ENCODE data around the gene SLC5A5. TPM values are rescaled to one million over a fixed set of nuclear protein-coding genes. Genes with fewer than 3 reads are reported as not detected.
"Not testable (repeated sequence)": the region's sequence is repeated elsewhere in the genome, so short reads cannot be mapped to it uniquely, and the experiment has no call there.

Gene SLC5A5
- total RNA-seq, 1 donor from 2014 or later, result not detected

GRCh38 chr19:17918151-17918550, 46.4 kb downstream of the SLC5A5 start:
- not testable (repeated sequence) for DNase-seq (ENCODE audit: low read depth)

DNA sequence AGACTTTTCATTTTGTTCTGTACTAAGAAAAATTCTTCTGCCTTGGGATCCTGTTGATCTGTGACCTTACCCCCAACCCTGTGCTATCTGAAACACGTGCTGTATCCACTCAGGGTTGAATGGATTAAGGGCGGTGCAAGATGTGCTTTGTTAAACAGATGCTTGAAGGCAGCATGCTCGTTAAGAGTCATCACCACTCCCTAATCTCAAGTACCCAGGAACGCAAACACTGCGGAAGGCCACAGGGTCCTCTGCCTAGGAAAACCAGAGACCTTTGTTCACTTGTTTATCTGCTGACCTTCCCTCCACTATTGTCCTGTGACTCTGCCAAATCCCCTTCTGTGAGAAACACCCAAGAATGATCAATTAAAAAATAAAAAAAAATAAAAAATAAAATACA, 47.4 kb downstream of the SLC5A5 start:
- DNase-seq (ENCODE audit: low read depth), result not testable (repeated sequence)

GRCh38 chr19:17920527-17920926, 48.8 kb downstream of the SLC5A5 start:
- DNase-seq (ENCODE audit: low read depth), result no peak

- DNase-seq (ENCODE audit: low read depth), result no peak
Measured at GRCh38 chr19:17922138-17922537, 50.4 kb downstream of the SLC5A5 start.

- no peak for DNase-seq (ENCODE audit: low read depth)
Measured at GRCh38 chr19:17926044-17926443, 54.3 kb downstream of the SLC5A5 start.

GRCh38 chr19:17929056-17929455, 57.3 kb downstream of the SLC5A5 start:
- DNase-seq (ENCODE audit: low read depth), result no peak

DNA sequence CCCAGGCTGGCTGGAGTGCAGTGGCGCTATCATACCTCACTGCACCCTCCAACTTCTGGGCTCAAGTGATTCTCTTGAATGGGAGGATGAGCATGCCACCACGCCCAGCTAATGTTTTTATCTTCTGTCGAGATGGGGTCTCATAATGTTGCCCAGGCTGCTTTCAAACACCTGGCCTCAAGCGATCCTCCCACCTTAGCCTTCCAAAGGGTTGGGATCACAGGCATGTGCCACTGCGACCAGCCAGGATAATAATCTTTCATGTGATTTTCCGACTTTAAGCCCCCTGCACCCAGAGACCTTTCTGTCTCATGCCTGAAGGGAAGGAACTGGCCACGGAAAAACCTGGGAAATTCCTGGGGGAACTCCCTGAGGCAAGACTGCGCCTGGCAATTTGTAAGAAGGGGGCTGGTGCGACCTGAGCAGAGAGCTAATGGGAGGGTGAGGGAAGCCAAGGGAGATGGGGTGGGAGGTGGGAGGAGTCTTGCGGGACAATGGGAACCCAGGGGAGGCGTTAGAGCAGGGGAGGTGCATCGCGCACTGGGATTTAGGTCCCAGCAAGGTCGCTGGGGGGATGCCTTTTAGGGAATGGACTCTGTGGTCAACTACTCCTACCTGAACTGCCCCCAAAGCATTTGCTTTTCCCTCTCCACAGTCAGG, 59.9 kb downstream of the SLC5A5 start:
- no peak for DNase-seq (ENCODE audit: low read depth)

GRCh38 chr19:17932485-17933338, 61.0 kb downstream of the SLC5A5 start, which contains the start of gene CCDC124:
CCDC124 (plus strand) TSS chr19:17933015; CDS start chr19:17936421, 3,406 bp downstream.
- DNase-seq (ENCODE audit: low read depth), result peak; percentile 93

GRCh38 chr19:17933414-17934129, 61.8 kb downstream of the SLC5A5 start:
- DNase-seq (ENCODE audit: low read depth), result peak; percentile 32

DNA sequence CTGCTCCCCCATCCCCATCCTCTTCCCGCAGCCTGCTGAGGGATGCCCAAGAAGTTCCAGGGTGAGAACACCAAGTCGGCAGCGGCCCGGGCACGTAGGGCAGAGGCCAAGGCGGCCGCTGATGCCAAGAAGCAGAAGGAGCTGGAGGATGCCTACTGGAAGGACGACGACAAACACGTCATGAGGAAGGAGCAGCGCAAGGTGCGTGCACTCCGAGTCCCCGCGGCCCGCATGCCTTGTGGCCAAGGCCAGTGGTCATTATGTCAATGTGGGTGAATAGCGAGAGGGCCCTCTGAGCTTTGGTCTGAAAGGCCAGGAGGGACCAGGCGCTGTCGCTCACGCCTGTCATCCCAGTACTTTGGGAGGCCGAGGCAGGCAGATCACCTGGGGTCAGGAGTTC, 64.6 kb downstream of the SLC5A5 start:
- no peak for DNase-seq (ENCODE audit: low read depth)

- DNase-seq (ENCODE audit: low read depth), result no peak
Measured at GRCh38 chr19:17937371-17937900, 65.7 kb downstream of the SLC5A5 start.

- DNase-seq (ENCODE audit: low read depth), result peak; percentile 83
Measured at GRCh38 chr19:17938092-17938845, 66.5 kb downstream of the SLC5A5 start.

DNA sequence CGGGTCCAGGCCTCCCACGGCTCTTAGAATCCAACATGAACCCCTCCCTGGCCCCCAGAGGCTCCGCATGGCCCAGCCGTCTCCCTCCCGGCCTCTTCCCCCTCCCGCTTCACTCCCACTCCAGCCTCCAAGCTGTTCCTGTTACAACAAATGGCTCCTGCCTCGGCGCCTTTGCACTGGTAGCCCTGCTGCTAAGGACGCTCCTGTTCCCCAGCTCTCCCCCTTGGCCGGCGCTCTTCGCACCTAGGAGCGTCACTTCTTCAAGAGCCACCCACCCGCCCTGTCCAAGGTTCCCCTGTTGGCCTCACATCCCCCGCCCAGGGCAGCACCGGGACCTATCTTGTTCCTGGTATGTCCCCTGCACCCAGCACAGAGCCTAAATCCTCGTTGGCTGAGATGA, 70.4 kb downstream of the SLC5A5 start:
- DNase-seq (ENCODE audit: low read depth), result no peak

- DNase-seq (ENCODE audit: low read depth), result no peak
Measured at GRCh38 chr19:17942582-17943273, 71.0 kb downstream of the SLC5A5 start.

DNA sequence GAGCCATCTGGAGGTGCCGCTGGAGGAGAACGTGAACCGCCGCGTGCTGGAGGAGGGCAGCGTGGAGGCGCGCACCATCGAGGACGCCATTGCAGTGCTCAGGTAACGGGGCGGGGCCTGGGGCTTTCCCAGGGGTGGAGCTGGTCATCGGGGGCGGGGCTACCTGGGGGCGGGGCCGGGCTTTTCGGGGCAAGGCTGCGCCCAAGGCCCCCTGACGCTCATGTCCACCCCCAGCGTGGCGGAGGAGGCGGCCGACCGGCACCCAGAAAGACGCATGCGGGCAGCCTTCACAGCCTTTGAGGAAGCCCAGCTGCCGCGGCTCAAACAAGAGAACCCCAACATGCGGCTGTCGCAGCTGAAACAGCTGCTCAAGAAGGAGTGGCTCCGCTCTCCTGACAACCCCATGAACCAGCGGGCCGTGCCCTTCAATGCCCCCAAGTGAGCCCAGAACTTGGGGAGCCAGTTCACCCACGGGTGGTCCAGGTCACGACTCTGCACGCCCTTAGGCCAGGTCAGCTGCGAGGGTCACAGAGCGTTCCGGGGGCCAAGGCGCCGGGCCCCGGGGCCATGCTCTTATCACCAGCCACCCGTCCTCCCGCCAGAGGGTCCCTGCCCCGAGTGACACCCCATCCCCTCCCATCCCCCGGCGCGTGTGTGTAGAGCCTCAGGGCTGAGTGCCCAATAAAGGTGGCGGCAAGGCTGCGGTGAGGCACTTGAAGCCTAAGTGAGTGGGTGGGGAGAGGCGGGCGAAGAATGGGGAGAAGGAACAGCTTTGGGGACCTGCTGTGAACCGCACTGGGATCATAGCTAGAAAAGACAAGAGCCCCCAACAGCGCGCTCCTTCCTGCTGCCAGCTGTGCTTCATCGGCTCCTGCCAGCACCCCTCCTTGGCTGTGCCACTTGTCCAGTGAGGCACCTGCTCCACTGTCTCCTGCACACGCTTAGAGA, 71.8 kb downstream of the SLC5A5 start:
- no peak for DNase-seq (ENCODE audit: low read depth)

DNA sequence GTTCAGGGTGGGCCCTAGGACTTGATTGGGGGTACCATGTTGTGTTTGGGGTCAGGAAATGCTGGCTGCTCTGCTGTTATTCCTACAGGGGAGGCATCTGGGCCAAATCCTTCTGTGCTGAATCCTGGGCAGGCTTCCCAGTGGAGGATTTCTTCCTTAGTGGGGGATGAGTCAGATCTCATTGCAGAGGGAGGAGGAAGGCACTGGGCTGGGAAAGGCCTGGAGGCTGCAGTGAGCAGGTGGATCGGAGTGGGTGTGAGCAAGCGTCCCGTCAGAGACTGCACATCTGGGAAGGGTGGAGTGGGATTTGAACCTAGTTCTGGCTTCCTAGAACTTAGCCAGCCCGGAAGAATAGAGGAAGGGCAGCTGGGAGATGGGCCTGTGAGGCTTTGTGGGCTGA, 72.6 kb downstream of the SLC5A5 start:
- peak; percentile 72 for DNase-seq (ENCODE audit: low read depth)

Measured in myocyte (in vitro differentiated cells).